Right lung (tissue), 5 donors: ENCODE data around the gene NANOGP8. TPM values are rescaled to one million over a fixed set of nuclear protein-coding genes. Genes with fewer than 3 reads are reported as not detected.
A peak's percentile ranks its signal among the peaks of the same experiment; 100 is the strongest.

Experiments
- DNase-seq, 2 donors: peaks; one replicate each; pipeline ENCODE4 v3.0.0-alpha.2; 2013
- polyA plus RNA-seq, 5 donors: library from polyadenylated mRNA; unstranded; fragments of 120-200 nt; gene quantifications; one replicate each; pipeline versions ENCODE4 v1.2.1 to v1.2.3, GENCODE V29; 2013; ENCODE audit warnings: inconsistent platforms in 1 of 5, low replicate concordance in 1 of 5; ENCODE audit not compliant: insufficient read length in 5 of 5, insufficient read depth in 1 of 5

NANOGP8 gene
- polyA plus RNA-seq, 5 donors = 0.25 to 0.48 (median 0.44) TPM; not detected in 1

GRCh38 chr15:35061161-35061824 is 23.8 kb downstream of the NANOGP8 start:
- DNase-seq = no peak

GRCh38 chr15:35060591-35060990 is 24.5 kb downstream of the NANOGP8 start:
- DNase-seq = no peak

- DNase-seq = no peak
These were observed 26.5 kb downstream of the NANOGP8 start for GRCh38 chr15:35058534-35059054.

- no peak for DNase-seq
These were observed 29.5 kb downstream of the NANOGP8 start for GRCh38 chr15:35055416-35056105.

- DNase-seq = no peak
These were observed 30.7 kb downstream of the NANOGP8 start for GRCh38 chr15:35054380-35054779.

- DNase-seq = no peak
These were observed 37.1 kb downstream of the NANOGP8 start for GRCh38 chr15:35047996-35048395.

- no peak for DNase-seq
These were observed 37.6 kb downstream of the NANOGP8 start for GRCh38 chr15:35047528-35047927.

GRCh38 chr15:35043373-35044095 is 41.6 kb downstream of the NANOGP8 start:
- DNase-seq = no peak

GRCh38 chr15:35040339-35041255 is 44.5 kb downstream of the NANOGP8 start:
- no peak for DNase-seq

- DNase-seq = peak; percentile 38 to 55
These were observed 46.3 kb downstream of the NANOGP8 start for GRCh38 chr15:35038626-35039451.

Other genes with a start within 250 kb of the NANOGP8 start
- gene AQR, start 115.6 kb downstream of the NANOGP8 start, polyA plus RNA-seq = 10 to 100 TPM; 35.2 to 53.4 (median 45.5) TPM
- gene ZNF770, start 97.0 kb downstream of the NANOGP8 start, polyA plus RNA-seq = 10 to 100 TPM; 25.8 to 51.9 (median 43.2) TPM